Esophagus squamous epithelium (tissue), 4 donors: ENCODE results near the gene SEMA5A.

ENCODE experiments used
- CTCF ChIP-seq, 6 experiments: fragments of 450-650 bp in 4 of 6; fragments of 200-600 bp in 2 of 6; sonication (generic) in 2 of 6; IDR thresholded peaks; one replicate each; pipeline ENCODE4 v1.5.1; 2016 to 2019; ENCODE audit warnings: antibody characterized with exemption in 6 of 6, mild to moderate bottlenecking in 4 of 6, moderate library complexity in 4 of 6
- POLR2A ChIP-seq, 4 donors: fragments of 450-650 bp; IDR thresholded peaks; one replicate each; pipeline ENCODE4 v1.6.1; 2017; ENCODE audit warnings: antibody characterized with exemption in 4 of 4, mild to moderate bottlenecking in 4 of 4, moderate library complexity in 3 of 4

- TF ChIP-seq CTCF (IDR thresholded peaks at IDR 0.05) (no peak), POLR2A (IDR thresholded peaks at IDR 0.05) (no peak)
Measured at GRCh38 chr5:9035346-9035745, 510.5 kb downstream of the SEMA5A start.
